Measurements from ENCODE around the gene PRICKLE3.

- TF ChIP-seq CTCF (conservative IDR thresholded peaks at IDR 0.05 in 1 of 2, IDR thresholded peaks at IDR 0.05 in 1 of 2; ENCODE audit: low read depth in 1 of 2, low read length in 2 of 2) (no peak), EZH2 (IDR thresholded peaks at IDR 0.05; ENCODE audit: low read length, missing control alignments) (no peak)
These were observed 13.1 kb upstream of the PRICKLE3 start for GRCh38 chrX:49199315-49199595.

Measured in fibroblast of lung (primary cell).